ENCODE data around the gene CFAP161. TPM values are rescaled to one million over a fixed set of nuclear protein-coding genes. Genes with fewer than 3 reads are reported as not detected.

Gene CFAP161
- total and polyA plus RNA-seq, 4 donors = 0.75 to 0.84 TPM; not detected in 2

- no peak overlapping the region for H3K4me3 ChIP-seq (ENCODE audit: low read depth in 1 of 3, low read length in 3 of 3)
- 91% methylated on average over 8 of the region's 8 CpGs for WGBS
- H3K36me3 ChIP-seq (ENCODE audit: control insufficient read depth in 4 of 4, insufficient read depth in 3 of 4, low read depth in 1 of 4, low read length in 3 of 4) = no peaks in the 10 kb centered on the region
- no peak overlapping the region for H3K9ac ChIP-seq (ENCODE audit: low read depth in 1 of 2, low read length in 2 of 2)
- no peaks in the 10 kb centered on the region for H3K9me3 ChIP-seq (ENCODE audit: control insufficient read depth in 4 of 4, low read length in 3 of 4)
- H3K27me3 ChIP-seq (ENCODE audit: control insufficient read depth in 4 of 4, insufficient read depth in 4 of 4, low read length in 3 of 4) = peaks cover 0 to 4% (median 0%) of the 10 kb centered on the region in 4 donors
- TF ChIP-seq ATF3 (IDR thresholded peaks at IDR 0.05) (no peak), EGR1 (IDR thresholded peaks at IDR 0.05; ENCODE audit: low read depth in 2 of 2) (no peak), JUND (IDR thresholded peaks at IDR 0.05) (no peak), RAD21 (IDR thresholded peaks at IDR 0.05) (no peak), TAF1 (conservative IDR thresholded peaks at IDR 0.05) (no peak), CTCF (IDR thresholded peaks at IDR 0.05; ENCODE audit: low read depth, low read length, missing input control) (no peak), SP1 (IDR thresholded peaks at IDR 0.05) (no peak), YY1 (IDR thresholded peaks at IDR 0.05) (no peak), RXRA (IDR thresholded peaks at IDR 0.05) (no peak), FOXA2 (IDR thresholded peaks at IDR 0.05) (no peak), HNF4G (IDR thresholded peaks at IDR 0.05) (no peak), GABPA (IDR thresholded peaks at IDR 0.05 in 1 of 2, conservative IDR thresholded peaks at IDR 0.05 in 1 of 2) (no peak), FOXA1 (IDR thresholded peaks at IDR 0.05) (no peak), NR2F2 (IDR thresholded peaks at IDR 0.05) (no peak)
- TF ChIP-seq, protein P1, sequence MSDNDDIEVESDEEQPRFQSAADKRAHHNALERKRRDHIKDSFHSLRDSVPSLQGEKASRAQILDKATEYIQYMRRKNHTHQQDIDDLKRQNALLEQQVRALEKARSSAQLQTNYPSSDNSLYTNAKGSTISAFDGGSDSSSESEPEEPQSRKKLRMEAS (IDR thresholded peaks at IDR 0.05) = no peak
- TF ChIP-seq, protein P2, sequence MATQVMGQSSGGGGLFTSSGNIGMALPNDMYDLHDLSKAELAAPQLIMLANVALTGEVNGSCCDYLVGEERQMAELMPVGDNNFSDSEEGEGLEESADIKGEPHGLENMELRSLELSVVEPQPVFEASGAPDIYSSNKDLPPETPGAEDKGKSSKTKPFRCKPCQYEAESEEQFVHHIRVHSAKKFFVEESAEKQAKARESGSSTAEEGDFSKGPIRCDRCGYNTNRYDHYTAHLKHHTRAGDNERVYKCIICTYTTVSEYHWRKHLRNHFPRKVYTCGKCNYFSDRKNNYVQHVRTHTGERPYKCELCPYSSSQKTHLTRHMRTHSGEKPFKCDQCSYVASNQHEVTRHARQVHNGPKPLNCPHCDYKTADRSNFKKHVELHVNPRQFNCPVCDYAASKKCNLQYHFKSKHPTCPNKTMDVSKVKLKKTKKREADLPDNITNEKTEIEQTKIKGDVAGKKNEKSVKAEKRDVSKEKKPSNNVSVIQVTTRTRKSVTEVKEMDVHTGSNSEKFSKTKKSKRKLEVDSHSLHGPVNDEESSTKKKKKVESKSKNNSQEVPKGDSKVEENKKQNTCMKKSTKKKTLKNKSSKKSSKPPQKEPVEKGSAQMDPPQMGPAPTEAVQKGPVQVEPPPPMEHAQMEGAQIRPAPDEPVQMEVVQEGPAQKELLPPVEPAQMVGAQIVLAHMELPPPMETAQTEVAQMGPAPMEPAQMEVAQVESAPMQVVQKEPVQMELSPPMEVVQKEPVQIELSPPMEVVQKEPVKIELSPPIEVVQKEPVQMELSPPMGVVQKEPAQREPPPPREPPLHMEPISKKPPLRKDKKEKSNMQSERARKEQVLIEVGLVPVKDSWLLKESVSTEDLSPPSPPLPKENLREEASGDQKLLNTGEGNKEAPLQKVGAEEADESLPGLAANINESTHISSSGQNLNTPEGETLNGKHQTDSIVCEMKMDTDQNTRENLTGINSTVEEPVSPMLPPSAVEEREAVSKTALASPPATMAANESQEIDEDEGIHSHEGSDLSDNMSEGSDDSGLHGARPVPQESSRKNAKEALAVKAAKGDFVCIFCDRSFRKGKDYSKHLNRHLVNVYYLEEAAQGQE (IDR thresholded peaks at IDR 0.05) = no peak
- no peaks in the 10 kb centered on the region for H3K4me1 ChIP-seq (ENCODE audit: control insufficient read depth in 4 of 4, insufficient read depth in 4 of 4, low read length in 3 of 4)
- H3K27ac ChIP-seq (ENCODE audit: low read depth in 1 of 2, low read length in 2 of 2) = no peak overlapping the region
- DNase-seq (ENCODE audit: low spot score) = no peak
Measured at GRCh38 chr15:81188354-81188753, 54.3 kb downstream of the CFAP161 start.

DNA sequence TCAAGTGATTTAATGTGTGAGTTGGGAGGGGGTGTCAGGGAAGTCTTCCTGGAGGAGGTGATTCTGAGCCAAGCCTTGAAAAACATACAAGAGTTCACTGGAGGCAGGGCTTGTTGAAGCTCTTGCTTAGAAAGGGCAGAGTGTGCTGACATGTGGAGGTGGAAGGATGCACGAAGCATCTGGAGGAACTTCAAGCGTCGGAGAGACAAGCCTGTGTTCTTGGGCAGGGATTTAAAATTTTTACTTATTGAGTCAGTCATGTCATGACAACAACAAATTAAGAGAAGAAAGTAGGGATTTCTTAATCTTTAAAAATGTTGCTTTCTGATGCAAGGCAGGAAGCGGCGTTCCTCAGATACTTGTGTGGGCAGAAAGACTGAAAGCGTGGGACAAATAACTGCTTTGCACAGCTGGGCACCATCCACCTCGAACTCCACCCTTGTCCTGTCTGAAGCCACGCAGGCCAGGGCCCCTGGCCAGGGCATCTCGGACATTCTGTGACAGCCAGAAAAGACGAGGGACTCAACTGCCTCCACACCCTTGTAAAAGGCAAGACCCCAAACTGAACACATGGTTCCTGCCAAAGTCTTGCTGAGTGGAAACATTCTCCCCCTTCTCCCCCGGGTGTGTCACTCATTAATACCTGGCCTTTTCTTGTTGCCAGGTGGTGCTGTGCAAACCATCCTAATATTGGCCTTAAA lies 55.7 kb downstream of the CFAP161 start:
- H3K27ac ChIP-seq (ENCODE audit: low read depth in 1 of 2, low read length in 2 of 2) = no peak overlapping the region
- H3K36me3 ChIP-seq (ENCODE audit: control insufficient read depth in 4 of 4, insufficient read depth in 3 of 4, low read depth in 1 of 4, low read length in 3 of 4) = no peaks in the 10 kb centered on the region
- DNase-seq (ENCODE audit: low spot score) = no peak
- no peak overlapping the region for H3K4me3 ChIP-seq (ENCODE audit: low read depth in 1 of 3, low read length in 3 of 3)
- no peak overlapping the region for H3K9ac ChIP-seq (ENCODE audit: low read depth in 1 of 2, low read length in 2 of 2)
- WGBS = 70% methylated on average over 11 of the region's 11 CpGs
- TF ChIP-seq ATF3 (IDR thresholded peaks at IDR 0.05) = no peak
- TF ChIP-seq EGR1 (IDR thresholded peaks at IDR 0.05; ENCODE audit: low read depth in 2 of 2) = no peak
- TF ChIP-seq, protein P3, sequence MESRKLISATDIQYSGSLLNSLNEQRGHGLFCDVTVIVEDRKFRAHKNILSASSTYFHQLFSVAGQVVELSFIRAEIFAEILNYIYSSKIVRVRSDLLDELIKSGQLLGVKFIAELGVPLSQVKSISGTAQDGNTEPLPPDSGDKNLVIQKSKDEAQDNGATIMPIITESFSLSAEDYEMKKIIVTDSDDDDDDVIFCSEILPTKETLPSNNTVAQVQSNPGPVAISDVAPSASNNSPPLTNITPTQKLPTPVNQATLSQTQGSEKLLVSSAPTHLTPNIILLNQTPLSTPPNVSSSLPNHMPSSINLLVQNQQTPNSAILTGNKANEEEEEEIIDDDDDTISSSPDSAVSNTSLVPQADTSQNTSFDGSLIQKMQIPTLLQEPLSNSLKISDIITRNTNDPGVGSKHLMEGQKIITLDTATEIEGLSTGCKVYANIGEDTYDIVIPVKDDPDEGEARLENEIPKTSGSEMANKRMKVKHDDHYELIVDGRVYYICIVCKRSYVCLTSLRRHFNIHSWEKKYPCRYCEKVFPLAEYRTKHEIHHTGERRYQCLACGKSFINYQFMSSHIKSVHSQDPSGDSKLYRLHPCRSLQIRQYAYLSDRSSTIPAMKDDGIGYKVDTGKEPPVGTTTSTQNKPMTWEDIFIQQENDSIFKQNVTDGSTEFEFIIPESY (IDR thresholded peaks at IDR 0.05) = no peak
- TF ChIP-seq FOXA2 (IDR thresholded peaks at IDR 0.05) = no peak
- no peak for TF ChIP-seq TAF1 (conservative IDR thresholded peaks at IDR 0.05)
- peaks cover 0 to 4% (median 0%) of the 10 kb centered on the region in 4 donors for H3K27me3 ChIP-seq (ENCODE audit: control insufficient read depth in 4 of 4, insufficient read depth in 4 of 4, low read length in 3 of 4)
- no peaks in the 10 kb centered on the region for H3K4me1 ChIP-seq (ENCODE audit: control insufficient read depth in 4 of 4, insufficient read depth in 4 of 4, low read length in 3 of 4)
- H3K9me3 ChIP-seq (ENCODE audit: control insufficient read depth in 4 of 4, low read length in 3 of 4) = no peaks in the 10 kb centered on the region

Measured in liver (tissue), 9 donors.